Body of pancreas (tissue), 4 donors: ENCODE results near the gene RHOD. TPM values are rescaled to one million over a fixed set of nuclear protein-coding genes. Genes with fewer than 3 reads are reported as not detected.

Experiments
- ATAC-seq: fragments of 150-250 bp; one replicate; pipeline ENCODE4 v1.9.1; 2016
- DNase-seq, 4 donors: peaks; one replicate each; pipeline ENCODE4 v3.0.0-alpha.2; 2019
- H3K27ac ChIP-seq, 4 donors: fragments of 200-600 bp; sonication (generic); 1 replicate in 3 of 4; 2 replicates in 1 of 4; pipeline versions ENCODE4 v1.5.1 to v1.6.1; 2016 to 2019; ENCODE audit warnings: mild to moderate bottlenecking in 1 of 4, mixed read lengths in 1 of 4, moderate library complexity in 1 of 4
- H3K27me3 ChIP-seq, 2 donors: fragments of 200-600 bp; sonication (generic); one replicate each; pipeline ENCODE4 v1.6.0; 2016; ENCODE audit warnings: mild to moderate bottlenecking in 1 of 2
- H3K36me3 ChIP-seq, 2 donors: fragments of 200-600 bp; sonication (generic); replicated peaks in 1 of 2; 2 replicates each; pipeline ENCODE4 v1.5.1; 2016; ENCODE audit warnings: low read depth in 2 of 2; ENCODE audit not compliant: insufficient read depth in 1 of 2
- H3K4me1 ChIP-seq: fragments of 200-600 bp; sonication (generic); one replicate; pipeline ENCODE4 v1.6.0; 2016
- H3K4me3 ChIP-seq, 2 donors: fragments of 200-600 bp; sonication (generic); 1 replicate in 1 of 2; 2 replicates in 1 of 2; pipeline ENCODE4 v1.5.1; 2016 to 2019
- H3K9me3 ChIP-seq, 3 donors: fragments of 200-600 bp; sonication (generic); 1 replicate in 2 of 3; 2 replicates in 1 of 3; pipeline ENCODE4 v1.5.1; 2016
- POLR2A ChIP-seq, 3 donors: fragments of 450-650 bp; IDR thresholded peaks; one replicate each; pipeline ENCODE4 v1.6.1; 2016; ENCODE audit warnings: antibody characterized with exemption in 3 of 3, mild to moderate bottlenecking in 2 of 3
- WGBS, 2 donors: methylation state at CpG; one replicate each; pipeline ENCODE4 v1.1.5; 2017; 5-methylcytosine and 5-hydroxymethylcytosine counted together
- intact Hi-C: fragments of 100-400 bp; cut with DNase I; formaldehyde crosslinking; loops from one replicate; pipeline ENCODE4 v1.15.1; 2023
- total RNA-seq, 2 donors: library from RNA; depleted of rRNA; stranded (reverse); fragments of >200 nt; gene quantifications; one replicate each; pipeline ENCODE4 v1.1.0, GENCODE V29; 2016
- TF ChIP-seq, protein P1 (sequence below), 7 experiments: fragments of 450-650 bp in 4 of 7; fragments of 200-600 bp in 3 of 7; sonication (generic) in 3 of 7; IDR thresholded peaks; one replicate each; pipeline ENCODE4 v1.5.1; 2016 to 2019; ENCODE audit warnings: antibody characterized with exemption in 7 of 7

The RHOD gene
- total RNA-seq, 2 donors from 2014 or later: 19.1 to 33.5 TPM

DNA sequence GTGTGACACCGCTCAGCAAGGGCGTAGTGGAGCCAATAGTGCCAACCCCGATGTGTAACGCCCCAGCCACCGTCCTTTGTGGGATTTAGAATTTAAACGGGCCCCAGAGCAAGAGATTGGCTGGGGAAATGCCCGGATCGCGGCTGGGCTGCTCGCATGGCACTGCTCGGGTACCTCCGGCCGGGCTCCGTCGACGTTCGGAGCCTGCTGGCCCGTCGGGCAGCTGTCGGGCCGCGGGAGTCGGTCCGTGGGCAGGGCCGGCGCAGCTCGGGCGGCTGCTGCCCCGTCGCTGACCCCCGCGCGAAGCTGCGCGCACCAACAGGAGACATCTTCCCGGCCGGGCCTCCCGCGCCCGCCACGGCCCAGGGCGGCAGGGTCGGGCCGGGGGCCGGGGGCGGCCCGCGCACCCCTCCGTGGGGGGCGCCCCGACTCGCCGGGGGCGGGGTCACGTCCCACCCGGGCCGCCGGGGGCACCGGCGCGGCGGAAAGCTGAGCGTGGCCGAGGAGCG is 61.1 kb downstream of the RHOD start:
- intact Hi-C loops: no loop called here
- Histone ChIP-seq H3K9me3 (no peaks in the 10 kb centered on the region), H3K36me3 (no peaks in the 10 kb centered on the region), H3K4me1 (peaks cover 20% of the 10 kb centered on the region), H3K4me3 (no peak overlapping the region), H3K27me3 (no peaks in the 10 kb centered on the region), H3K27ac (peak overlapping the region; percentile 48 to 95 (median 90))
- DNase-seq (peak in 3 of 4 donors; percentile 7 to 24 (median 15)), ATAC-seq (no peak)
- TF ChIP-seq, protein P1, sequence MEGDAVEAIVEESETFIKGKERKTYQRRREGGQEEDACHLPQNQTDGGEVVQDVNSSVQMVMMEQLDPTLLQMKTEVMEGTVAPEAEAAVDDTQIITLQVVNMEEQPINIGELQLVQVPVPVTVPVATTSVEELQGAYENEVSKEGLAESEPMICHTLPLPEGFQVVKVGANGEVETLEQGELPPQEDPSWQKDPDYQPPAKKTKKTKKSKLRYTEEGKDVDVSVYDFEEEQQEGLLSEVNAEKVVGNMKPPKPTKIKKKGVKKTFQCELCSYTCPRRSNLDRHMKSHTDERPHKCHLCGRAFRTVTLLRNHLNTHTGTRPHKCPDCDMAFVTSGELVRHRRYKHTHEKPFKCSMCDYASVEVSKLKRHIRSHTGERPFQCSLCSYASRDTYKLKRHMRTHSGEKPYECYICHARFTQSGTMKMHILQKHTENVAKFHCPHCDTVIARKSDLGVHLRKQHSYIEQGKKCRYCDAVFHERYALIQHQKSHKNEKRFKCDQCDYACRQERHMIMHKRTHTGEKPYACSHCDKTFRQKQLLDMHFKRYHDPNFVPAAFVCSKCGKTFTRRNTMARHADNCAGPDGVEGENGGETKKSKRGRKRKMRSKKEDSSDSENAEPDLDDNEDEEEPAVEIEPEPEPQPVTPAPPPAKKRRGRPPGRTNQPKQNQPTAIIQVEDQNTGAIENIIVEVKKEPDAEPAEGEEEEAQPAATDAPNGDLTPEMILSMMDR (IDR thresholded peaks at IDR 0.05): no peak
- TF ChIP-seq POLR2A (IDR thresholded peaks at IDR 0.05): no peak
- WGBS, 2 donors: 37 to 61% methylated on average over 33 to 34 of the region's 65 CpGs

DNA sequence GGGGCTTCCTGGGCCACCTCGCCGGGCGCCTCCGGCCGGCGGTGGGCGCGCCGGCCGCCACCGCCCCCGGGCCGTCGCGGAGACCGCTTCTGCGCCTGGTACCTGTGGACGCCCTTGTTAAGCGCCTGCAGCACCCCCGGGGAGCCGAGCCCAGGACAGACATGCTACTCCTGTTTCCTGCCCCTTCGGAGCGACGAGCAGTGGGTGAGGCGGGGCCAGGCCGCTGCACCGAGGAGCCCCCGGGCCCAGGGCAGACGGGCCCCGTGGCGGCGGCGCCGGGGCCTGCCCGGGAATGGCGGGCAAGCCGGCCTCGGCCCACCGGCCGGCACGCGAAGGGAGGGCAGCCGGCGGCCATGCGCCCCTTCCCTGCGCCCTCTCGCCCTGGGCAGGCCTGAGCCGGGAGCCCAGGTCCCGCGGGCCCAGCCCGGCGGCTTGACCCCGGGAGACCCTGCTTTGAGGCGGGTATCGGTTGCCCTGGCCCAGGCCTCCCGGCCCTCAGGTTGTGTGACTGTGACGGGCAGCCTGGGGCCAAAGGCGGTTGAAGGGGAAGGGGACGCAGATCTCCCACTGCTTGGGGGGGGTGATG is 61.6 kb downstream of the RHOD start:
- Histone ChIP-seq H3K27me3 (no peaks in the 10 kb centered on the region), H3K36me3 (no peaks in the 10 kb centered on the region), H3K27ac (peak overlapping the region; percentile 87 to 95 (median 92)), H3K4me1 (peaks cover 20% of the 10 kb centered on the region), H3K9me3 (no peaks in the 10 kb centered on the region), H3K4me3 (no peak overlapping the region)
- ATAC-seq (peak; percentile 10), DNase-seq (peak; percentile 39 to 50 (median 42))
- TF ChIP-seq, protein P1 (IDR thresholded peaks at IDR 0.05): no peak
- no peak for TF ChIP-seq POLR2A (IDR thresholded peaks at IDR 0.05)
- intact Hi-C loops: no loop called here
- WGBS, 2 donors: 7 to 10% methylated on average over 3 to 40 of the region's 59 CpGs

DNA sequence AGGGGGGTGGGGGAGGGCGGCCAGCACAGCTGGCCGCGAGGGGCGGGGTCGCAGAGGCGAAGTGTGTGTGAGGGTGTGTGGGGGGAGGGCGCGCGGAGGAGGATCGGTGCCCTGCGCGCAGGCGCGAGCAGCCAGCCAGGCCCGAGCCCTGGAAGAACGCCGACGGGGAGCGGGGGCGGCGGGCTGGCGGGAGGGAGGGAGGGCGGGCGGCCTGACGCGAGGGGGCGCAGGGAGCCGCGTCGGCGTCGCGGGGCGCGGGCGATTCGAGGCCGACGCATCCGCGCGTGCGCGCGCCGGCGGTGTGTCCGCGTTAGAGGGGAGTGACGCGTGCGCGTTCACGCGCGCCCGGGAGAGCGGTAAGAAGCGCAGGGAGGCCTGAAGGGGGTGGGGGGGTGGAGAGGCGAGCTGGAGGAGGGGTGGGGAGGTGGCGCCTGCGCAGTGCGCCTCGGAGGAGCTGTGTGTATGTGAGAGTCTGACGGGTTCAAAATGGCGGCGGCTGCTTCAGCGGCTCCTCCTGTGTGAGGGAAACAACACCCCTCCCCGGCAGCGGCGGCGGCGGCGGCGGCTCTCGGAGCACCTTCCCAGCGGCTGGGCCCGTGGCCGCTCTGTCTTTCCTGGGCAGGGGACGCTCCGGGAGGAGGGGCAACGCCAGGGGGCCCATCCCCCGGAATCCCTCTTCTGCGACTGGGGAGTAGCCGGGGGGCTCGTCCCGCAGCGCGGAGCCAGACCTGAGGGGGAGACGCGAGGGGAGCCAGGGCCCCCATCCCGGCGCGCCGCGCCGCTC is 62.3 kb downstream of the RHOD start, which contains the start of gene KDM2A:
TSS of gene KDM2A (plus strand) at position 463 of the 784 bp plus-strand sequence. CDS start 2,054 bp downstream, outside the sequence.
- WGBS, 2 donors: 0% methylated on average over 29 to 49 of the region's 97 CpGs
- peak; percentile 91 for ATAC-seq
- intact Hi-C loops: no loop called here
- Histone ChIP-seq H3K36me3 (no peaks in the 10 kb centered on the region), H3K4me1 (peaks cover 25% of the 10 kb centered on the region), H3K9me3 (no peaks in the 10 kb centered on the region), H3K27me3 (no peaks in the 10 kb centered on the region), H3K4me3 (peak within 1 kb of the TSS; percentile 60 to 81), H3K27ac (peak within 1 kb of the TSS; percentile 87 to 95 (median 93))
- peak; percentile 99 to 100 (median 100) for DNase-seq
- TF ChIP-seq POLR2A (IDR thresholded peaks at IDR 0.05): peak; percentile 56 to 78 (median 77)
- TF ChIP-seq, protein P1 (IDR thresholded peaks at IDR 0.05): peak in 5 of 7 experiments; percentile 16 to 46 (median 35)

DNA sequence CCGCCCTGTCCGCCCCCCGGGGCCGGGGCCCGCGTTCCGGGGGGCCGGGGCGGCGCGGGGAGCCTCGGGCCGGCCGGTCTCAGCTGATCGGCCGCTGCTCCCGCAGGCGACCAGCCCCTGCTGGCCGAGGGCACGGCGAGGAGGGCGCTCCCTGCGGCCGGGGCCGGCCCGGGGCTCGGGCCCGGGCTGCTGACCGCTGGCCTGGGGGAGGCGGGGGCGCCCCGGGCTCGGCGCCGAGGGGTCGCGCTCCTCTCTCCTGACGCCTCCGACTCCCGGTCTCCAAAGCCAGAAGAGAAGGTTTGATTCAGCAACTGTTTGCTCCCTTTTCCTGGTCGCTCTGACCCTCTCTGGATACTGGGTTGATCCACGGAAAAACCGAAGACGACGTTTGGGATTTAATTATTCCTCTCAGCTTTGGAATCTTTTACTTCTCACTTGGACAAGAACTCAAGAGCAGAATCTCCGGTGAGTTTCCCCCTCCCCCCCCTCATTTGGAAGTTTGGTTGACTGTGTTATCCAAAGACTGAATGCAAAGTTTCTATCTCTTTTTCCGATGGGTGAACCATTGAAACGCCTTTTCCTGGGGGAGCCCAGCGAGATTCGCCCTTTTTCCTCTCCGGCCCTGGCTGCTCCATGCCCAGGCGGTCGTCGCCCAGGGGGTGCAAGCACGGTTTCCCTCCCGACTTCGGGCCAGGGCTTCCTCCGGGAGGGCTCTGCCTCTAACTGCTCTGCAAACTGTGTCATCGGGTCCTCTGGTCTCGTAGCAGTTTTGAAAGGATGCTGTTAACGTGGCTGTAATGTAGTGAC is 63.1 kb downstream of the RHOD start:
- Histone ChIP-seq H3K4me3 (peak overlapping the region; percentile 60 to 81), H3K9me3 (no peaks in the 10 kb centered on the region), H3K4me1 (peaks cover 25% of the 10 kb centered on the region), H3K36me3 (no peaks in the 10 kb centered on the region), H3K27me3 (no peaks in the 10 kb centered on the region), H3K27ac (peak overlapping the region; percentile 86 to 95 (median 92))
- 0% methylated on average over 21 to 61 of the region's 61 CpGs for WGBS, 2 donors
- peak; percentile 18 to 44 (median 23) for DNase-seq
- TF ChIP-seq, protein P1 (IDR thresholded peaks at IDR 0.05): peak in 2 of 7 experiments; percentile 33 to 34
- no peak for TF ChIP-seq POLR2A (IDR thresholded peaks at IDR 0.05)
- intact Hi-C loops: no loop called here
- peak; percentile 18 for ATAC-seq
